Measurements from ENCODE around the gene ARHGEF7.
A peak's percentile ranks its signal among the peaks of the same experiment; 100 is the strongest.

ARHGEF7 gene, protein sequence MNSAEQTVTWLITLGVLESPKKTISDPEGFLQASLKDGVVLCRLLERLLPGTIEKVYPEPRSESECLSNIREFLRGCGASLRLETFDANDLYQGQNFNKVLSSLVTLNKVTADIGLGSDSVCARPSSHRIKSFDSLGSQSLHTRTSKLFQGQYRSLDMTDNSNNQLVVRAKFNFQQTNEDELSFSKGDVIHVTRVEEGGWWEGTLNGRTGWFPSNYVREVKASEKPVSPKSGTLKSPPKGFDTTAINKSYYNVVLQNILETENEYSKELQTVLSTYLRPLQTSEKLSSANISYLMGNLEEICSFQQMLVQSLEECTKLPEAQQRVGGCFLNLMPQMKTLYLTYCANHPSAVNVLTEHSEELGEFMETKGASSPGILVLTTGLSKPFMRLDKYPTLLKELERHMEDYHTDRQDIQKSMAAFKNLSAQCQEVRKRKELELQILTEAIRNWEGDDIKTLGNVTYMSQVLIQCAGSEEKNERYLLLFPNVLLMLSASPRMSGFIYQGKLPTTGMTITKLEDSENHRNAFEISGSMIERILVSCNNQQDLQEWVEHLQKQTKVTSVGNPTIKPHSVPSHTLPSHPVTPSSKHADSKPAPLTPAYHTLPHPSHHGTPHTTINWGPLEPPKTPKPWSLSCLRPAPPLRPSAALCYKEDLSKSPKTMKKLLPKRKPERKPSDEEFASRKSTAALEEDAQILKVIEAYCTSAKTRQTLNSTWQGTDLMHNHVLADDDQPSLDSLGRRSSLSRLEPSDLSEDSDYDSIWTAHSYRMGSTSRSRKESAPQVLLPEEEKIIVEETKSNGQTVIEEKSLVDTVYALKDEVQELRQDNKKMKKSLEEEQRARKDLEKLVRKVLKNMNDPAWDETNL

DNA sequence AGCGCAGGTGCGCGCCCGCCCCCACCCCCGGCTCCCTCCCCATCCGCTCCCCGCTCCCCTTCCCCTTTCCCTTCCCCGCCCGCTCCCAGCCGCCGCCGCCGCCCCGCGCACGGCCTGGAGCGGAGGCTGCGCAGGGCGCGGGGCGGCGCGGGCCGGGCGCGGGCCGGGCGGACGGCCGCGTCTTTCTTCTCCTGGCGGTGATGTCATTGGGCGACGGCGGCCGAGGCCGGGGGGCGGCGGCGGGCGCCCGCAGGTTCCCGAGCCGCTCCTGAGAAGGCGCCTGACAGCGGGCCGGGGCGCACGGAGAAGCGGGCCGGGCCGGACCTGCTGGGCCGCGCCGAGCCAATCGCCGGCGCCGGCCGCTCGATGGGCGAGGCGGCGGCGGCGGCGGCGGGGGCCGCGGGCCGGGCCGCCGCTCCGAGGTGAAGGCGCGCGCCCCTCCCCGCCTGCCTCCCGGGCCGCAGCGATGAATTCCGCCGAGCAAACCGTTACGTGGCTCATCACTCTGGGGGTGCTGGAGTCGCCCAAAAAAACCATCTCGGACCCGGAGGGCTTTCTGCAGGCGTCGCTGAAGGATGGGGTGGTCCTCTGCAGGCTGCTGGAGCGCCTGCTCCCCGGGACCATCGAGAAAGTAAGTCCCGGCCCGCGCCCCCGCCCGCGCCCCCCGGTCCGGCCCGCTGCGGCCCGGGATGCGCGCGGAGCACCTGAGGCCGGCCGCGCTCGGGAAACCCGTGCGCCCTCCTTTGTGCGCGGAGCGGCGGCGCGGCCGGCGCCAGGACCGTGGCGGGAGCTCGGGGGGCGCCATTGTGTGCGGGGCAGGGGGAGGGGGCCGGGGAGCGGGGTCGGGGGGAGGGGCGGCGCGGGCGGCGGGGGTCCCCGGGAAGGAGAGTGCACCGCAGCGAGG is at the start of gene ARHGEF7:
TSS of gene ARHGEF7 (plus strand) at position 250 of the 904 bp plus-strand sequence. CDS start at position 467, 217 bp downstream.
- TF ChIP-seq, protein P1, sequence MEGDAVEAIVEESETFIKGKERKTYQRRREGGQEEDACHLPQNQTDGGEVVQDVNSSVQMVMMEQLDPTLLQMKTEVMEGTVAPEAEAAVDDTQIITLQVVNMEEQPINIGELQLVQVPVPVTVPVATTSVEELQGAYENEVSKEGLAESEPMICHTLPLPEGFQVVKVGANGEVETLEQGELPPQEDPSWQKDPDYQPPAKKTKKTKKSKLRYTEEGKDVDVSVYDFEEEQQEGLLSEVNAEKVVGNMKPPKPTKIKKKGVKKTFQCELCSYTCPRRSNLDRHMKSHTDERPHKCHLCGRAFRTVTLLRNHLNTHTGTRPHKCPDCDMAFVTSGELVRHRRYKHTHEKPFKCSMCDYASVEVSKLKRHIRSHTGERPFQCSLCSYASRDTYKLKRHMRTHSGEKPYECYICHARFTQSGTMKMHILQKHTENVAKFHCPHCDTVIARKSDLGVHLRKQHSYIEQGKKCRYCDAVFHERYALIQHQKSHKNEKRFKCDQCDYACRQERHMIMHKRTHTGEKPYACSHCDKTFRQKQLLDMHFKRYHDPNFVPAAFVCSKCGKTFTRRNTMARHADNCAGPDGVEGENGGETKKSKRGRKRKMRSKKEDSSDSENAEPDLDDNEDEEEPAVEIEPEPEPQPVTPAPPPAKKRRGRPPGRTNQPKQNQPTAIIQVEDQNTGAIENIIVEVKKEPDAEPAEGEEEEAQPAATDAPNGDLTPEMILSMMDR (IDR thresholded peaks at IDR 0.05) = no peak

DNA sequence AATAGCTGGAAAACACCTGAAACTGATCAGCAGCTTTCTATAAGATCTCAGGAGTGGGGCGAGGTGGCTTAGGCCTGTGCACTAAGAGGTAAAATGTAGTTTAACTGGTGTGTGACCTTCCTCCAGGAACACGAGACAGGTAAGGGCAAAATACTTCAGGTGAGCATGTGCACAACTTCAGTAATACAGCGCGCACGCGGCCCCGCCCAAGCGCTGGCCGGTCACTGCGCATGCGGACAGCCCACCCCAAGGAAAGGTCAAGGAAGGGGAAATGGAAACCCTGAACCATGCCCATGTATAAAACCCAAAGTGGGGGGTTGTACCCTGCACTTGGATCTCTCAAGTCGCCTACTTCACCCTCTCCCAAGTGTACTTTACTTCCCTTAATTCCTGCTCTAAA is 49.4 kb upstream of the ARHGEF7 start:
- TF ChIP-seq, protein P1 (IDR thresholded peaks at IDR 0.05) = no peak

DNA sequence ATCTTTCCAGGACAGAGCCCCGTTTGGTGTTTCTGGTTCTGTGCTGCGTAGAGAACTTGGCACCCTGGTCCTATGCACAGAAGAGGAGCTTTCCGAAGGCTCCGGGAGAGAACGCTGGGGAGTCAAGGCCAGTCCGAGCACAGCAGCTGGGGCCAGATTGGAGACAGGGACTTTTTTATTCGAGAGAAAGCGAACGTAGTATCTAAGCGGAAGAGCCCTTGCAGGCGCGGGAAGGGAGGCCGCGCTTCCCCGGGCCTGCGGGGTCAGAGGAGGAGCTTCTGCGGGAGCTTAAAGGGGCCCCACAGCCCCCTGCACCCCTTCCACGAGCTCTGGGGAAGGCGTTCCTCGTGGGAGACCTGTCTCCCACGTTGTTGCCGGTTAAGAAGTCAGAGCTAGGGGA is 48.6 kb upstream of the ARHGEF7 start:
- TF ChIP-seq, protein P1 (IDR thresholded peaks at IDR 0.05) = no peak

DNA sequence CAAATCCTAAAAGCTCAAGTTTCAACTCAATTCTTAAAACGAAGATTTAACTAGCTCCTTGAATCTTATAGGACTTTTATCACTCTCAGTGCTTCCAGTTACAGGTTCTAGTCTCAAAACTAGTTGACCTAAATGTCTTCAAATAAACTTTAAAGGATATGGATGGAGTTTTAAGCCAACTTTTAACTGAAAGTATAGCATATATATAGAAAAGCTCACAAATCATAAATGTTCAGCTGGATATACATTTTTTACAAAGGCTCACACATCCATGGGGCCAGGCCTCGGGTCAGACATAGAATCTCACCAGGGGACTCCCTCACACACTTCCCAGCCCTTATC is 47.1 kb upstream of the ARHGEF7 start:
- TF ChIP-seq, protein P1 (IDR thresholded peaks at IDR 0.05) = peak; percentile 6; the same call in 1 of the 2 replicates

DNA sequence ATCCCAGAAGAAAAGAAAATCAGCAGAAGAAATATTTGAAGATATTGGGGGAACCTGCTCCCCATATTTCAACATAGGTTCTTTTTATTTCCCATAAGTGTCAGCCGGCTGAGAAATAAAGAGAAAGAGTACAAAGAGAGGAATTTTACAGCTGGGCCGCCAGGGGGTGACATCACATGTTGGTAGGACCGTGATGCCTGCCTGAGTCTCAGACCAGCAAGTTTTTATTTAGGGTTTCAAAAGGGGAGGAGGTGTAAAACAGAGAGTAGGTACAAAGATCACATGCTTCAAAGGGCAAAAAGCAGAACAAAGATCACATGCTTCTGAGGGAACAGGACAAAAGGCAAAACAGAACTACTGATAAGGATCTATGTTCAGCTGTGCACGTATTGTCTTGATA is 44.0 kb upstream of the ARHGEF7 start:
- TF ChIP-seq, protein P1 (IDR thresholded peaks at IDR 0.05) = peak; percentile 37

DNA sequence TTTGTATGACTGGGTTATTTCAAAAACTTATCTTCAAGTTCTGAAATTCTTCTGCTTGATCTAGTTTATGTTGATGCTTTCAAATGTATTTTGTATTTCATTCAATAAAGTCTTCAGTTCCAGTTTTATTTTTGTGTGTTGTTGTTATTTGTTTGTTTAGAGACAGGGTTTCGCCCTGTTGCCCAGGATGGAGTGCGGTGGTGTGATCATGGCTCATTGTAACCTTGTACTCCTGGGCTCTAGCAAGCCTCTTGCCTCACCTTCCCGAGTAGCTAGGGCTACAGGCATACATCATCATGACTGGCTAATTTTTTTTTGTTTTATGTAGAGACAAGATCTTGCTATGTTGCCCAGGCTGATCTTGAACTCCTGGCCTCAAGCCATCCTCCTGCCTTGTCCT is 40.3 kb upstream of the ARHGEF7 start:
- TF ChIP-seq, protein P1 (IDR thresholded peaks at IDR 0.05) = no peak
